ENCODE data around the gene CCDC83.
"Not testable (repeated sequence)": the region's sequence is repeated elsewhere in the genome, so short reads cannot be mapped to it uniquely, and the experiment has no call there.

Gene CCDC83

DNA sequence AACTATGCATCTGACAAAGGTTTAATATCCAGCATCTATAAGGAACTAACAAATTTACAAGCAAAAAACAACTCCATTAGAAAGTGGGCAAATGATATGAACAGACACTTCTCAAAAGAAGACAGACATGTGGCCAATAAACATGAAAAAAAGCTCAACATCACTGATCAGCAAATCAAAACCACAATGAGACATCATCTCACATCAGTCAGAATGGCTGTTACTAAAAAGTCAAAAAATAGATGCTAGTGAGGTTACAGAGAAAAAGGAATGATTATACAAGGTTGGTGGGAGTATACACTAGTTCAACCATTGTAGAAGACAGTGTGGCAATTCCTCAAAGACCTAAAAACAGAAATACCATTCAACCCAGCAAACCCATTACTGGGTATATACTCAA is 14.3 kb upstream of the CCDC83 start:
- not testable (repeated sequence) for DNase-seq

DNA sequence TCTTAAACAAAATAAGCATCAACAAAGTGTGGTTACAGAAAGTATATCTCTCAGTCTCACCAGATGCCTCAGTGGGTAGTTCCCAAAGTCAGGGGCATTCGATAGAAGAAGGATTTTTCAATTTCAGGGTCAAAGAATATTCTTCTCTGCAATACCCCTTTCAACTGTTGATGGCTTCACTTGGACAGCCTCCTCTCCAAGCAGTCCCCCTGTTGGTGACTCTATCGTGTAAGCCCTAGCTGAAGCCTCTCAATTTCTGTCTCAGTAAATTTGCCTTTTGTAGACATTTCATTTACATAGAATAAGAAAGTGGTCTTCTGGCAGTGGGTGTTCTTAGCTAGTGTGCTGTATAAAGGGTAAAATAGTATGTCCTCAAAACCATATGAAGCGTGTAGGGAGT is 11.3 kb upstream of the CCDC83 start:
- DNase-seq = no peak

DNA sequence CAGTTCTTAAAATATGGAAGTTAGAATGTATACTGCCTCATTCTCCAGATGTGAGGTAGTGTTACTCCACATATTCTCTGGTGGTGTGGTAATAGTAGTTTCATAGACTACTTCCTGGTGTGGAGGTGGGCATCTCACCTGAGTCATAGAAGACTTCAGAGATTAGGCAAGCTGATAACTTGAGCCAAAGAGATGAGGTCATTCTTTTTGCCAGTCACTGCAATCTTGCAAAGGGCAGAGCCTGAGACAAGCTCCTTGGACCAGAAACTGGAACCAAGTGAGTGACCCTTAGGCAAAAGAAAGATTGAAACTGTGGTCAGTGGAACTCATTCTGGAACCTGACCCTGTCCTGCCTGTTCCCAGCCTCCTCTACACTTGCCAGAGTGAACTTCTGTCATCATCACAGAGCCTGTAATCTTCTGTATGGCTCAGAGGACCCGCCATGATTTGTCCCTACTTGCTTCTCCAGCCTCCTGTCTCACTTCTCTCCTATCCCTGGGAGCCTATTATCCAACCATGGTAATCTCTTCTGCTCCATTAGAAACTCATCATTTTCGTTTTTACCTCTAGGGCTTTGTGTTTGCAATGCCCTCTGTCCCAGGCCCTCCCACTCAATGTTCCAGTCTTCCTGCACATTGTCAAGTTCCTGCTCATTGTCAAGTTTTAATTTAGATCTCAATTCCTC is 10.6 kb upstream of the CCDC83 start:
- no peak for DNase-seq

DNA sequence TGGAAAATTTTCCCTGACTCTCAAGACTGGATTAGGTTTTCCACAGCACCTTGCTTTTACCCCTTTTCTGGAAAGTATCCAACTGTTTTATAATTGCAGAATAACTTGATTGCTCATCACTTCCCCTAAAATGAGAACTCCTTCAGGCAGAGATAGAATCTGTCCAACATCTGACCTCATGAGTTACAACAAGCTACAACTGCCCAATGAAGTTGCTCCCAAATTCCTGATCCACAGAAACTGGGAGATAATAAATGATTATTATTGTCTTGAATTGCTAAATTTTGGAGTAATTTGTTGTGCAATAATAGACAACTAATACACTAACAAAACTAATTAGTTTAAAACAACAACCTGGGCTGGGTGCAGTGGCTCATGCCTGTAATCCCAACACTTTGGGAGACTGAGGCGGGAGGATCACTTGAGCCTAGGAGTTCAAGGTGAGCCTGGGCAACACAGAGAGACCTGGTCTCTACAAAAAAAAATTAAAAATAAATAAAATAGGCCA is 10.0 kb upstream of the CCDC83 start:
- no peak for DNase-seq

DNA sequence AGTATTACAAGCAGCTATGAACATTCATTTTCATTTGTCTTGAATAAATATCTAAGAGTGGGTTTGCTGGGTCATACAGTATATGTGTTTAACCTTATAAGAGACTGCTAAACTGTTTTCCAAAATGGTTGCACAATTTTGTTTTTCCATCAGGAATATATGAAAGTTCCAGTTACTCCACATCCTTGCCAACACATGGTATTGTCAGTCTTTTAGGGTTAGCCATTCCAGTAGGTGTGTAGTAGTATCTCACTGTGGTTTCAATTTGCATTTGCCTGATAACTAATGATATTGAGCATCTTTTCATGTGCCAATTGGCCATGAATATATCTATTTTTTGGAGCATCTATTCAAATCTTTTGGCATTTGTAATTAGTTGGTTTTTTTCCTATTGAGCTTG is 7.7 kb upstream of the CCDC83 start:
- no peak for DNase-seq

DNA sequence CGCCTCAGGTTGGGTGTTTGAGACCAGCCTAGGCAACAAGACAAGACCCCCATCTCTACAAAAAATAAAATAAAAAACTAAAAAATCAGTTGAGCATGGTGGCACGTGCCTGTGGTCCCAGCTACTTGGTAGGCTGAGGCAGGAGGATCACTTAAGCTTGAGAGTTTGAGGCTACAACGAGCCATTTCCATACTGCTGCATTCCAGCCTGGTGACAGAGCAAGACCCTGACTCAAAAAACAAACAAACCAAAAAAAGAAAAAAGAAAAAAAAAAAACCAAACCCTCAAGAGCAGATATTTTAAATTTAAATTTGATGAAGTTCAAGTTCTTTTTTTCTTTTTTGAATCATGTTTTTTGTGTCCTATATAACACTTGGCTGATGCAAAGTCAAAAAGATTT is 7.2 kb upstream of the CCDC83 start:
- DNase-seq = no peak

DNA sequence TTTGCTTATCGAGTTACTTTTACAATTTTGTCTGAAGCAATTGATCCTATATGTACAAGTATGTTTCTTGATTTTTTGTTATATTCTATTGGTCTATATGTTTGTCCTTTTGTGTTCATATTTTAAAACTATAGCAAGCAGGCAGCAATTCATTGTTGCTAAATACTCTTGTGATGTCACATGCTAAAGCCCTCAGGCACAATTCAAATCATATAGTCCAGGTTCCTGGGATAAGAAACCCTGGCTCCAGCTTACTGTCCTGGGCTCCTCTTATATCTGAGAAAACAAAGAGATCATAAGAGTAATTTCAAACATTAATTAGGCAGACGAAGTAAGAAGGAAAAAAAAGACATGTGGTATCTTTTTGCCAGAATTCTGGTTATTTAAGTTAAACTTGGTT is 6.6 kb upstream of the CCDC83 start:
- no peak for DNase-seq

DNA sequence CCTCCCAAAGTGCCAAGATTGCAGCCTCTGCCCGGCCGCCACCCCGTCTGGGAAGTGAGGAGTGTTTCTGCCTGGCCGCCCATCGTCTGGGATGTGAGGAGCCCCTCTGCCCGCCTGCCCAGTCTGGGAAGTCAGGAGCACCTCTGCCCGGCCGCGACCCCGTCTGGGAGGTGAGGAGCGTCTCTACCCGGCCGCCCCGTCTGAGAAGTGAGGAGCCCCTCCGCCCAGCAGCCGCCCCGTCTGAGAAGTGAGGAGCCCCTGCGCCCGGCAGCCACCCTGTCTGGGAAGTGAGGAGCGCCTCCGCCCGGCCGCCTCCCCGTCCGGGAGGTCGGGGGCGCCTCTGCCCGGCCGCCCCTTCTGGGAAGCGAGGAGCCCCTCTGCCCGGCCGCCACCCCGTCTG is 2.4 kb upstream of the CCDC83 start:
- DNase-seq = not testable (repeated sequence)

DNA sequence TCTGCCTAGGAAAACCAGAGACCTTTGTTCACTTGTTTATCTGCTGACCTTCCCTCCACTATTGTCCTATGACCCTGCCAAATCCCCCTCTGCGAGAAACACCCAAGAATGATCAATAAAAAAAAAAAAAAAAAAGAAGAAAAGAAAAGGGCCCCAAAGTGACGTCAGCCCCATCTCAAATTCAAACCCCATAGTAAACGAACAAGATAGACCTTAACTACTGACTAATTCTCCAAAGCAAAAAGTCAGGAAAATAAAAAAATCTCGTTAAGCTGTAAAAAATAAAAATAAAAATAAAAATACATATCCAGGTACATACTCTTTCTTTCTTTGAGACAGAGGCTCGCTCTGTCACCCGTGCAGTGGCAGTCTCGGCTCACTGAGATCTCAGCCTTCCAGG is 1.6 kb upstream of the CCDC83 start:
- not testable (repeated sequence) for DNase-seq

DNA sequence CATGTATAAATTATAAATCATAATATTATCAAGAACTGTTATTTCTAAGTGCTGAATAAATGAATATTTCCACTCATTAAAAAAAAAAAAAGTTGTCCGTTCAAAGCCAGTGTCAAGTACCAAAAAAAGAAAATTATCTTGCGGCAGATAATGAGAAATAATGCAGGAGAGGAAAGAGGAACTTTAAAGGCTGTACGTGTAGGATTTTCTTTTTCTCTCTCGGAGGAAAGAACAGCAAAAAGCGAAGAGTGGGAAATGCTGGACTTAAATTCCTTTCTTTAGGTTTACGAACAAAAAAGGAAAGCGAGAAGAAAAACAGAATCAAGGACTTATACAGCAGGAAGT is 999 bp upstream of the CCDC83 start:
- DNase-seq = no peak

DNA sequence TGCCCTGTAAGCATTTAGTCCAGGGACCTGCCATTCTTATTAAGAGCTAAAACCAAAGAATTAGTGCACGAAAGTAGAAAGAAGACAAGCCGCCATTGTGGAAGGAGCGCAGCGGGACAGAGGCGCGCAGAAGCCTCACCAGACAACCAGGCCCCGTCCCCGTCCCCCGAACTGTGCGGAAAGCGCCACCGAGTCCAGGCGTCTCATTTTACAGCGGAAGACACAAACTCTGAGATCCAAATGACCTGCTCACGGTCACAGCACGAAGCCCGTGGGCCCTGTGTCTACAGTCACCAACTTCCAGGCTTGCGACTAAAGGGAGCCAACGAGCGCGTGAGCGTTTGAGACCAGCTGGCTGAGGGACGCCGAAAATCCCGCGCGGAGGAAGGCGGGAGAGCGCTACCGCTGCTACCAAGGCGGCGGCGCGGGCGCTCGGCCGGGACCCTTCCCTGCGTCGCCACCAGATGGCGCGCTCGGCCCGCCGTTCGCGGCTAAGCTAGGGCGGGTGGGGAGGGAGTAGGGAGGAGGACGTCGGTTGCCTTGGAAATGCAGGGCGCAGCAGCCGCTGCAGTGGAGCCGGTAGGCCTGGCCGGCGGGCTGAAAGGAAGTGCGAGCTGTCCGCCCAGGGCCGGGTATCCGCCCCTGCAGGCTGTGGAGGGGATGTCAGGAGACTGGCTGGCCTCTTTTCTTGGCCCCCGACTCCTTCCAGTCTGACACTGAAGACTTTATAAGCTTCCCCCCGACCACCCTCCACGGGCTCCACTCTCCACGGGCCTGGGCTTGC is 434 bp upstream of the CCDC83 start:
- peak in 1 of 2 experiments; percentile 54 for DNase-seq

DNA sequence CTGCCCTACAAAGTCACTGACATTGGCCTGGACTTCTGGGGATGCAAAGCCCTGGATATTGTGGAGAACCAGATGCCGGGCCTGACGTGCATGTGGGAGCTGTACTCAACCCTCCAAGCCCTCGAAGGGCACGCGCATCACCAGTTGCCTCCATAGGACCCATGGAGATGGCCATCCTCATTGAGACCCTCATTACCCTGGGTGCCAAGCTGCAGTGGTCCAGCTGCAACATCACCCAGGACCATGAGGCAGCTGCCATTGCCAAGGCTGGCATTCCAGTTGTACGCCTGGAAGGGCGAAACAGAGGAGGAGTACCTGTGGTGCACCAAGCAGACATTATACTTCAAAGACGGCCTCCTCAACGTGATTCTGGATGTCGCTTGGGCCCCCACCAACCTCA is 1.9 kb downstream of the CCDC83 start:
- DNase-seq = no peak

DNA sequence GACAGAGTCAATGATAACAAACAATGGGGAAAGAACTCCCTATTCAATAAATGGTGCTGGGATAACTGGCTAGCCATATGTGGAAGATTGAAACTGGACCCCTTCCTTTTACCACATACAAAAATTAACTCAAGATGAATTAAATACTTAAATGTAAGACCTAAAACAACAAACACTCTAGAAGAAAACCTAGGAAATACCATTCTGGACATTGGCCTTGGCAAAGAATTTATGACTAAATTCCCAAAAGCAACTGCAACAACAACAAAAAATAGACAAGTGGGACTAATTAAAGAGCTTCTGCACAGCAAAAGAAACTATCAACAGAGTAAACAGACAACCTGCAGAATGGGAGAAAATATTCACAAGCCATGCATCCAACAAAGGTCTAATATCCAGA is 4.4 kb downstream of the CCDC83 start:
- not testable (repeated sequence) for DNase-seq

DNA sequence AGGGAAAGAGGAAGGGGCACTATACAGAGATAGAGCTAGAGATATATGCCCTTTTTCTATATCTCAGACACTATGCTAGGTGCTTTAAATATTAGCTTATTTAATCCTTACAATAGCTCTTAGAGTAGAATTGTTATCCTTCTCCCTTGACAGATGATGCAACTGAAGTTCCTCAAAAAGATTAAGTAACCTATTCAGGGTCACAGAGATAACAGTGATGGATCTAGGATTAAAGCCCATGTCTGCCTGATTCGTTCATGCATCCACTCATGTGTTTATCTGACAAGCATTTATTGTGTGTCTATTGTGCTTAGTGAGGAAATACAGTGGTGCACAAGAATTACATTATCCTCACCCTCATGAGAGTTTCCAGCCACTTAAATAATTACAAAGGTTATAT is 8.7 kb downstream of the CCDC83 start:
- DNase-seq = no peak

DNA sequence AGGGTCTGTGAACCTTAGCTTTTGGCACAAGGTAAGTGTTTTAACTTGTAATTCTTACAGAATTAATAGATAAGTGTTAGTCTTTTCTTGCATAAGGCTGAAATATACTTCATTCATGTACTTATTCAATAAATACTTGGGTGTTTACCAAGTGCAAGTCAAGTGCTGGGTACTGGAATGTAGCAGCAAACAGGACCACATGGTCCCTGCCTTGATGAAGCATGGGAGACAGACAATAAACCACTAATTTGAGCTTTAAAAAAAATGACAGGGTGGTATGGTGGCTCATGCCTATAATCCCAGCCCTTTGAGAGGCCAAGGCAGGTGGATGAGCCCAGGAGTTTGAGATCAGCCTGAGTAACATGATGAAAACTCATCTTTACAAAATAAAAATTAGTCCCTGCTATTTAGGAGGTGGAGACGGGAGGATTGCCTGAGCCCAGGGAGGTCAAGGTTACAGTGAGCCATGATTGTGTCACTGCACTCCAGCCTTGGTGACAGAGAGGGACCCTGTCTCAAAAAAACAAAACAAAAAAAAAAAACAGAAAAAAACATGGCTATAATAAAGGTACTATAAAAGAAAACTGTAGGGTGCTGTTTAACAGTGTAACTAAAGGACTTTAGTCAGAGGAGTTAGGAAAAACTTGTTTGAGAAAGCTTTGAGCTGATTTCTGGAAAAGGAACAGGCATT is 11.1 kb downstream of the CCDC83 start:
- no peak for DNase-seq

DNA sequence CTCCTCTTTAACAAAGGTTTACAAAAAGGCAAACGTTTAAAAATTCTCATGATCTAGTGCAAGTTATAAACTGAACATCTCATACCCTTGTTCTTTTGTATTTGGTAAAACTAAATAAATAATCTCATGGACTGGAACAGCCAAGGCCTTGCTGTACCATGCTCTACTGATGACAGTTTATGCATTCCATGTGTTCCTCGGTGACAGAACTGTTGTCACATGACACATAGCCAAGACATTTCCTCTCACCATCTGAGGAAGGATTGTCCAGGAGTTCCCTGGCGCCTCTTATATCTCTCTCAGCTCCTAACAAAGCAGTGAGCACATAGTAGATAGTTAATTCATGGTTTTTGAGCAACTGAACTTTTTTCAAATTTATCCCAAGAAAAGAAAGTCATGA is 12.6 kb downstream of the CCDC83 start:
- no peak for DNase-seq

DNA sequence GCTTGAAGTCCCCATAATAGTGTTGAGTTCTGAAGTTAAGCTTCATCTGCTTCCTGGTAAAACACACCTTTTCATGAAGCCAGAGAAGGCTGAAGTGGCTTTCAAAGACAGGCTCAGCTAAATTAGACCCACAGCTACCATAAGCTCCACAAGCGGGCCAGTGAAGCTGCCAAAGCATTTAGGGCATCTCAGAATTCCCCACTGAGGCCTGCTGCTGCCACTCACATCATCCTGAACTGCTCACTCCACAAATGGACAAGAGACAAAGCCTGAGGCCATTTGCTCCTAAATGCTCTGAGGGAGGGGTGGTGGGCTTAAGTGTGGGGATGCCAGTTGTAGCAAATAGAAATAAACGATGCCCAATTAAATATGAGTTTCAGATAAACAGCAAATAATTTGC is 14.6 kb downstream of the CCDC83 start:
- DNase-seq = no peak

DNA sequence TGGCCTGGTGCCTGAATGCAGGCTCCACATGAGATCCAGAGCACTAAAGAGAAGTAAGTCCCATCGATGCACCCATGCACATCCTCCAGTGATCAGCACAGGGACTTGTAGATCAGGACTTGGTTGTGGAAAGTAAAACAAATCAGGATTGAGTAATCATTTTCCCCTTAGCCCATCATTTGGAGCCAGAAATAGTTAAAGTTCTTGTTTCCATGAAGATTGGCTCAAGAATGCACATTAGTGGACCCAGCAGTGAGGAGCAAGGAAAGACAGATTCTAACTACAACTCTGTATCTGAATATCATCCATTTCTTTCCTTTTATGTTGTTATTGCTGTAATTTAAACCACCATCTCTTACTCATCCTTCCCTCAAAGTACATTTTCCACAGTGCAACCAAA is 19.1 kb downstream of the CCDC83 start:
- no peak for DNase-seq

DNA sequence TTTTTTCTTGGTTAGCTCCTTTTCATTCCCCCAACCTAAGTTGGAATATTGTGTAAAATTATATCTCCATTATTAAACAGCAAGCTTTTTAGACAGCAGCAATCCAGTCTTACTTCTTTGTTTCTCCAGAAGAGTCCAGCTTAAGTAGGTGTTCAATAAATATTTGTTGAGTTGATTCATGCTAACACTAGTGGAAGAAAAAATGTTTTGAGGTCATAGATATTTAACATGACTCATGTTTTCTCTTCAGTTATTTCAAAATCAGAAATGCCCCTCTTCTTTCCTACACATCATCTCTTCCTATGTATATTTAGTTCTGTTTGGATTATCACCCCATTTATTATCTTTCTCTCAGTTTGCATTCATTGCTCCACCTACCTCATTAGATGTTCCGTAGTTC is 20.3 kb downstream of the CCDC83 start:
- no peak for DNase-seq

DNA sequence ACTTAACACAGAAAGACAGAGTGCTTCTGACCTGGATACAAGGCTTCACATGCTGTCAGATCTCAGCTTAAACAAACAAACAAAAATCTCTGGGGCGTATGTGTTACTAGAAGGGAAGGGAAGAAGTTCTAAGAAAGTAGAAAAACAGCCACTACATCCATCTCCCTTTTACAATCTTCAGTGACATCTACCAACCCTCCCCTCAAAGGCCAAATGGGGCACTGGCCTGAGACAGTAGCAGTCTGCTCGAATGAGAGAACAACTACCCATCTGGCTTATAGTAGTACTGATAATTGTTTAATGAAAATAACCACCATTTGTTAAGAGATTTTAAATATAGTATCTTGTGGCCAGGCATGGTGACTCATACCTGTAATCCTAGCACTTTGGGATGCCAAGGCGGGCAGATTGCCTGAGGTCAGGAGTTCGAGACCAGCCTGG is 29.4 kb downstream of the CCDC83 start:
- no peak for DNase-seq

DNA sequence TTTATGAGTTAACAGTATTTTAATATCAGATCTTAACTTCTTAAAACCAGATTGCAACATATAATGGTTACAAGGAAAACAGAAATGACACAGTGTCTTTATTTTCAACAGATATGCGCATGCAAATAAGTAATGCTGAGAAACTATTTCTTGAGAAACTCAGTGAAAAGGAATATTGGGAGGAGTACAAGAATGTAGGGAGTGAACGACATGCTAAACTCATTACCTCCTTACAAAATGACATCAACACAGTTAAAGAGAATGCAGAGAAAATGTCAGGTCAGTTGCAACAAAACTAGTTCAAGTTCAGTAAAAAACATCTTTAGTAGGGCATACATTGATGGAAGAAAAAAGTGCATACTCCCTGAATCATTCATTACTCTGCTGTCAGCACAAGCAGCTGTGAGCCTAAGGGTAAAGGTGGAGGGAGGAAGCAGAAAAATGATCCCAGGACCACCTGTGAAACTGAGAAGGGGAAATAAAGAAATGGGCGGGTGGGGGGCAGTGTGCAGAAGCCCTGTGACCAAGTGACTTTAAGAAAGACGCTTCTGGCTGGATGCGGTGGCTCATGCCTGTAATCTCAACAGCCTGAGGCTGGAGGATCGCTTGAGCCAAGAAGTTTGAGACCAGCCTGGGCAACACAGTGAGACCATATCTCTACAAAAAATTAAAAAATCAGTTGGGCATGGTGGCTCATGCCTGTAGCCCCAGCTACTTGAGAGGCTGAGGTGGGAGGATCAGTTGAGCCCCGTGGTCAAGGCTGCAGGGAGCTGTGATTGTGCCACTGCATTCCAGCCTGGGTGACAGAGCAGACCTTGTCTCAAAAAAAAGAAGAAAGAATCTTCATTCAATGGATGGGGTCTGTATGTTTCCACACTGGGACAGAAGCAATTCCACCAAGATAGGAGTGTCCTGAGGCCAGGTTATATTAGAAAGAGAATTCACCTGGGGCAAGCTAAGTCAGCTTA is 31.2 kb downstream of the CCDC83 start:
- DNase-seq = no peak

DNA sequence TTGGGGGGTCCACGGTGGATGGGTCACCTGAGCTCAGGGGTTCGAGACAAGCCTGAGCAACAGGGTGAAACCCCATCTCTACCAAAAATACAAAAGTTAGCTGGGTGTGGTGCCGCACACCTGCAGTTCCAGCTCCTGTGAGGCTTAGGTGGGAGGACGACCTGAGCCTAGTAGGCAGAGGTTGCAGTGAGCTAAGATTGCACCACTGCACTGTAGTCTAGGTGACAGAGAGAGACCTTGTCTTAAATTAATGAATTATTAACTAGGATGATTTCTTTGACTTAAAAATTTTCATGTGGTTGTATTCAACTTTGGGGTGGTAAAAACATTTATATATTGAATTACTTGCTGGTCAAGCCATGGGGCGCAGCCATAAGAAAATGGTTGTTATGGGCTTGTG is 33.9 kb downstream of the CCDC83 start:
- no peak for DNase-seq

Measured in cerebellar nuclear complex (tissue), 1 donor.